HepG2 (cell line): Measurements from ENCODE around the gene PIM1. TPM values are rescaled to one million over a fixed set of nuclear protein-coding genes. Genes with fewer than 3 reads are reported as not detected.

Experiments
- CHD2 ChIP-seq: IDR thresholded peaks from 2 replicates; pipeline ENCODE4 v1.6.1; 2011; ENCODE audit warnings: low read depth, low read length, improper control_type of control experiment
- FOXA3 ChIP-seq: IDR thresholded peaks from 2 replicates; pipeline ENCODE4 v1.6.1; 2016; ENCODE audit warnings: missing genetic modification reagents, missing compliant biosample characterization
- FOXM1 ChIP-seq: sonication (generic); formaldehyde crosslinking; IDR thresholded peaks from 2 replicates; pipeline ENCODE4 v1.5.0; 2020; ENCODE audit warnings: missing genetic modification reagents
- KLF11 ChIP-seq: IDR thresholded peaks from 2 replicates; pipeline ENCODE4 v1.6.1; 2016; ENCODE audit warnings: missing compliant biosample characterization
- MAF1 ChIP-seq: sonication (generic); formaldehyde crosslinking; IDR thresholded peaks from 2 replicates; pipeline ENCODE4 v1.5.0; 2020; ENCODE audit warnings: missing genetic modification reagents, borderline replicate concordance
- NCOR1 ChIP-seq: fragments of 200-600 bp; sonication (generic); IDR thresholded peaks from 2 replicates; pipeline ENCODE4 v1.7.0; 2017; ENCODE audit warnings: antibody characterized with exemption, low read length, borderline replicate concordance
- SETDB1 ChIP-seq: sonication (generic); formaldehyde crosslinking; IDR thresholded peaks from 2 replicates; pipeline ENCODE4 v1.5.1; 2020; ENCODE audit warnings: missing genetic modification reagents, mild to moderate bottlenecking, borderline replicate concordance
- ZBTB1 ChIP-seq: sonication (generic); formaldehyde crosslinking; IDR thresholded peaks from 2 replicates; pipeline ENCODE4 v1.4.0; 2020; ENCODE audit warnings: missing genetic modification reagents, borderline replicate concordance
- ZNF614 ChIP-seq: IDR thresholded peaks from 2 replicates; pipeline ENCODE4 v1.6.1; 2018; ENCODE audit warnings: missing biosample characterization, missing genetic modification reagents, inconsistent platforms, borderline replicate concordance
- ZNF720 ChIP-seq: sonication (generic); formaldehyde crosslinking; IDR thresholded peaks from 2 replicates; pipeline ENCODE4 v1.4.0; 2020; ENCODE audit warnings: missing genetic modification reagents
- ZNF749 ChIP-seq: sonication (generic); formaldehyde crosslinking; IDR thresholded peaks from 2 replicates; pipeline ENCODE4 v1.8.0; 2022; ENCODE audit warnings: mild to moderate bottlenecking, missing genetic modification reagents, moderate library complexity, borderline replicate concordance
- ZSCAN20 ChIP-seq: sonication (generic); formaldehyde crosslinking; IDR thresholded peaks from 2 replicates; pipeline ENCODE4 v1.4.0; 2020; ENCODE audit warnings: missing genetic modification reagents, mild to moderate bottlenecking, borderline replicate concordance
- polyA plus RNA-seq, 8 experiments: library from polyadenylated mRNA; depleted of rRNA in 3 of 8; stranded (reverse) in 7 of 8; unstranded in 1 of 8; fragments of >200 nt; fragmentation: Illumina TruSeq in 4 of 8; extraction: Trizol in 4 of 8; gene quantifications; 2 replicates each; pipeline versions ENCODE4 v1.2.1 to v1.2.3, GENCODE V29; 2011 to 2016; ENCODE audit warnings: low read depth in 4 of 8, missing spikeins in 1 of 8, mixed read lengths in 1 of 8; ENCODE audit not compliant: insufficient read depth in 1 of 8
- total RNA-seq, 5 experiments: library from RNA; depleted of rRNA; stranded (reverse); fragments of >200 nt; fragmentation: Illumina TruSeq; extraction: Trizol; gene quantifications; 2 replicates each; pipeline ENCODE4 v1.2.3, GENCODE V29; 2016; ENCODE audit warnings: low read depth in 1 of 5
- TF ChIP-seq, protein P1 (sequence below): sonication (generic); formaldehyde crosslinking; IDR thresholded peaks from 2 replicates; pipeline ENCODE4 v1.5.0; 2020; ENCODE audit warnings: mild to moderate bottlenecking, missing genetic modification reagents, borderline replicate concordance
- TF ChIP-seq, protein P2 (sequence below): IDR thresholded peaks from 2 replicates; pipeline ENCODE4 v1.6.1; 2016; ENCODE audit warnings: control low read depth
- TF ChIP-seq, protein P3 (sequence below): sonication (generic); formaldehyde crosslinking; IDR thresholded peaks from 2 replicates; pipeline ENCODE4 v1.8.1; 2023; ENCODE audit warnings: mild to moderate bottlenecking, missing genetic modification reagents, borderline replicate concordance
- TF ChIP-seq, protein P4 (sequence below): sonication (generic); formaldehyde crosslinking; IDR thresholded peaks from 2 replicates; pipeline ENCODE4 v1.5.0; 2020; ENCODE audit warnings: mild to moderate bottlenecking, missing genetic modification reagents

Gene PIM1
- total and polyA plus RNA-seq, 2 of the 13 experiments (the other 11 are each of a cell fraction or from before 2014, with no cell fraction given) = 29.4 to 117 TPM

DNA sequence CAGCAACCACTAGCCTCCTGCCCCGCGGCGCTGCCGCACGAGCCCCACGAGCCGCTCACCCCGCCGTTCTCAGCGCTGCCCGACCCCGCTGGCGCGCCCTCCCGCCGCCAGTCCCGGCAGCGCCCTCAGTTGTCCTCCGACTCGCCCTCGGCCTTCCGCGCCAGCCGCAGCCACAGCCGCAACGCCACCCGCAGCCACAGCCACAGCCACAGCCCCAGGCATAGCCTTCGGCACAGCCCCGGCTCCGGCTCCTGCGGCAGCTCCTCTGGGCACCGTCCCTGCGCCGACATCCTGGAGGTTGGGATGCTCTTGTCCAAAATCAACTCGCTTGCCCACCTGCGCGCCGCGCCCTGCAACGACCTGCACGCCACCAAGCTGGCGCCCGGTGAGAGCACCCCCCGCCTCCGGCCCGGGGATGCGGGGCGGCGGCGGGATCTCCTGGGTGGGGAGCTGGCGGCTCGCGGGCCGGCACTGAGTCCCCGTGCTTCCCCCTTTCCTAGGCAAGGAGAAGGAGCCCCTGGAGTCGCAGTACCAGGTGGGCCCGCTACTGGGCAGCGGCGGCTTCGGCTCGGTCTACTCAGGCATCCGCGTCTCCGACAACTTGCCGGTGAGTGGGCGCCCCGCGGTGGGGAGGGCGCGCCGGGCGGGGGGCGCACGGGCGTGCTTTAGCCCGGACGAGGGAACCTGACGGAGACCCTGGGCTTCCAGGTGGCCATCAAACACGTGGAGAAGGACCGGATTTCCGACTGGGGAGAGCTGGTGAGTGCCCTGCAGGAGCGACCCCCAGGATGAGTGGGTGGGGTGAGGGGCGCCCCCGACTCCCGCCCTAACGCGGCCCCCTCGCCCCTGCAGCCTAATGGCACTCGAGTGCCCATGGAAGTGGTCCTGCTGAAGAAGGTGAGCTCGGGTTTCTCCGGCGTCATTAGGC is 585 bp downstream of the PIM1 start (continued):
- TF ChIP-seq, protein P1, sequence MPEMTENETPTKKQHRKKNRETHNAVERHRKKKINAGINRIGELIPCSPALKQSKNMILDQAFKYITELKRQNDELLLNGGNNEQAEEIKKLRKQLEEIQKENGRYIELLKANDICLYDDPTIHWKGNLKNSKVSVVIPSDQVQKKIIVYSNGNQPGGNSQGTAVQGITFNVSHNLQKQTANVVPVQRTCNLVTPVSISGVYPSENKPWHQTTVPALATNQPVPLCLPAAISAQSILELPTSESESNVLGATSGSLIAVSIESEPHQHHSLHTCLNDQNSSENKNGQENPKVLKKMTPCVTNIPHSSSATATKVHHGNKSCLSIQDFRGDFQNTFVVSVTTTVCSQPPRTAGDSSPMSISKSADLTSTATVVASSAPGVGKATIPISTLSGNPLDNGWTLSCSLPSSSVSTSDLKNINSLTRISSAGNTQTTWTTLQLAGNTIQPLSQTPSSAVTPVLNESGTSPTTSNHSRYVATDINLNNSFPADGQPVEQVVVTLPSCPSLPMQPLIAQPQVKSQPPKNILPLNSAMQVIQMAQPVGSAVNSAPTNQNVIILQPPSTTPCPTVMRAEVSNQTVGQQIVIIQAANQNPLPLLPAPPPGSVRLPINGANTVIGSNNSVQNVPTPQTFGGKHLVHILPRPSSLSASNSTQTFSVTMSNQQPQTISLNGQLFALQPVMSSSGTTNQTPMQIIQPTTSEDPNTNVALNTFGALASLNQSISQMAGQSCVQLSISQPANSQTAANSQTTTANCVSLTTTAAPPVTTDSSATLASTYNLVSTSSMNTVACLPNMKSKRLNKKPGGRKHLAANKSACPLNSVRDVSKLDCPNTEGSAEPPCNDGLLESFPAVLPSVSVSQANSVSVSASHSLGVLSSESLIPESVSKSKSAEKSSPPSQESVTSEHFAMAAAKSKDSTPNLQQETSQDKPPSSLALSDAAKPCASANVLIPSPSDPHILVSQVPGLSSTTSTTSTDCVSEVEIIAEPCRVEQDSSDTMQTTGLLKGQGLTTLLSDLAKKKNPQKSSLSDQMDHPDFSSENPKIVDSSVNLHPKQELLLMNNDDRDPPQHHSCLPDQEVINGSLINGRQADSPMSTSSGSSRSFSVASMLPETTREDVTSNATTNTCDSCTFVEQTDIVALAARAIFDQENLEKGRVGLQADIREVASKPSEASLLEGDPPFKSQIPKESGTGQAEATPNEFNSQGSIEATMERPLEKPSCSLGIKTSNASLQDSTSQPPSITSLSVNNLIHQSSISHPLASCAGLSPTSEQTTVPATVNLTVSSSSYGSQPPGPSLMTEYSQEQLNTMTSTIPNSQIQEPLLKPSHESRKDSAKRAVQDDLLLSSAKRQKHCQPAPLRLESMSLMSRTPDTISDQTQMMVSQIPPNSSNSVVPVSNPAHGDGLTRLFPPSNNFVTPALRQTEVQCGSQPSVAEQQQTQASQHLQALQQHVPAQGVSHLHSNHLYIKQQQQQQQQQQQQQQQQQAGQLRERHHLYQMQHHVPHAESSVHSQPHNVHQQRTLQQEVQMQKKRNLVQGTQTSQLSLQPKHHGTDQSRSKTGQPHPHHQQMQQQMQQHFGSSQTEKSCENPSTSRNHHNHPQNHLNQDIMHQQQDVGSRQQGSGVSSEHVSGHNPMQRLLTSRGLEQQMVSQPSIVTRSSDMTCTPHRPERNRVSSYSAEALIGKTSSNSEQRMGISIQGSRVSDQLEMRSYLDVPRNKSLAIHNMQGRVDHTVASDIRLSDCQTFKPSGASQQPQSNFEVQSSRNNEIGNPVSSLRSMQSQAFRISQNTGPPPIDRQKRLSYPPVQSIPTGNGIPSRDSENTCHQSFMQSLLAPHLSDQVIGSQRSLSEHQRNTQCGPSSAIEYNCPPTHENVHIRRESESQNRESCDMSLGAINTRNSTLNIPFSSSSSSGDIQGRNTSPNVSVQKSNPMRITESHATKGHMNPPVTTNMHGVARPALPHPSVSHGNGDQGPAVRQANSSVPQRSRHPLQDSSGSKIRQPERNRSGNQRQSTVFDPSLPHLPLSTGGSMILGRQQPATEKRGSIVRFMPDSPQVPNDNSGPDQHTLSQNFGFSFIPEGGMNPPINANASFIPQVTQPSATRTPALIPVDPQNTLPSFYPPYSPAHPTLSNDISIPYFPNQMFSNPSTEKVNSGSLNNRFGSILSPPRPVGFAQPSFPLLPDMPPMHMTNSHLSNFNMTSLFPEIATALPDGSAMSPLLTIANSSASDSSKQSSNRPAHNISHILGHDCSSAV (CRISPR knock-in tag) = no peak
- TF ChIP-seq, protein P2, sequence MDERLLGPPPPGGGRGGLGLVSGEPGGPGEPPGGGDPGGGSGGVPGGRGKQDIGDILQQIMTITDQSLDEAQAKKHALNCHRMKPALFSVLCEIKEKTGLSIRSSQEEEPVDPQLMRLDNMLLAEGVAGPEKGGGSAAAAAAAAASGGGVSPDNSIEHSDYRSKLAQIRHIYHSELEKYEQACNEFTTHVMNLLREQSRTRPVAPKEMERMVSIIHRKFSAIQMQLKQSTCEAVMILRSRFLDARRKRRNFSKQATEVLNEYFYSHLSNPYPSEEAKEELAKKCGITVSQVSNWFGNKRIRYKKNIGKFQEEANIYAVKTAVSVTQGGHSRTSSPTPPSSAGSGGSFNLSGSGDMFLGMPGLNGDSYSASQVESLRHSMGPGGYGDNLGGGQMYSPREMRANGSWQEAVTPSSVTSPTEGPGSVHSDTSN = no peak
- TF ChIP-seq ZNF749 = no peak
- TF ChIP-seq SETDB1 (CRISPR knock-in tag) = no peak
- TF ChIP-seq KLF11 (CRISPR knock-in tag) = 0 out of 2 replicates have a peak, but pooled peaks have one; percentile 42
- TF ChIP-seq ZSCAN20 (CRISPR knock-in tag) = peak; percentile 72; the same call in 1 of the 2 replicates
- no peak for TF ChIP-seq ZNF614 (CRISPR knock-in tag)
- no peak for TF ChIP-seq MAF1
- TF ChIP-seq, protein P3, sequence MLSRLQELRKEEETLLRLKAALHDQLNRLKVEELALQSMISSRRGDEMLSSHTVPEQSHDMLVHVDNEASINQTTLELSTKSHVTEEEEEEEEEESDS = peak; percentile 51; the same call in 1 of the 2 replicates
- no peak for TF ChIP-seq FOXM1 (CRISPR knock-in tag)
- no peak for TF ChIP-seq CHD2
- TF ChIP-seq ZBTB1 (CRISPR knock-in tag) = no peak
- TF ChIP-seq ZNF720 = no peak
- TF ChIP-seq, protein P4, sequence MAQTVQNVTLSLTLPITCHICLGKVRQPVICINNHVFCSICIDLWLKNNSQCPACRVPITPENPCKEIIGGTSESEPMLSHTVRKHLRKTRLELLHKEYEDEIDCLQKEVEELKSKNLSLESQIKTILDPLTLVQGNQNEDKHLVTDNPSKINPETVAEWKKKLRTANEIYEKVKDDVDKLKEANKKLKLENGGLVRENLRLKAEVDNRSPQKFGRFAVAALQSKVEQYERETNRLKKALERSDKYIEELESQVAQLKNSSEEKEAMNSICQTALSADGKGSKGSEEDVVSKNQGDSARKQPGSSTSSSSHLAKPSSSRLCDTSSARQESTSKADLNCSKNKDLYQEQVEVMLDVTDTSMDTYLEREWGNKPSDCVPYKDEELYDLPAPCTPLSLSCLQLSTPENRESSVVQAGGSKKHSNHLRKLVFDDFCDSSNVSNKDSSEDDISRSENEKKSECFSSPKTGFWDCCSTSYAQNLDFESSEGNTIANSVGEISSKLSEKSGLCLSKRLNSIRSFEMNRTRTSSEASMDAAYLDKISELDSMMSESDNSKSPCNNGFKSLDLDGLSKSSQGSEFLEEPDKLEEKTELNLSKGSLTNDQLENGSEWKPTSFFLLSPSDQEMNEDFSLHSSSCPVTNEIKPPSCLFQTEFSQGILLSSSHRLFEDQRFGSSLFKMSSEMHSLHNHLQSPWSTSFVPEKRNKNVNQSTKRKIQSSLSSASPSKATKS (CRISPR knock-in tag) = no peak
- no peak for TF ChIP-seq NCOR1
- 0 out of 2 replicates have a peak, but pooled peaks have one; percentile 6 for TF ChIP-seq FOXA3 (CRISPR knock-in tag)
